ENCODE results near the gene CAP1.

DNA sequence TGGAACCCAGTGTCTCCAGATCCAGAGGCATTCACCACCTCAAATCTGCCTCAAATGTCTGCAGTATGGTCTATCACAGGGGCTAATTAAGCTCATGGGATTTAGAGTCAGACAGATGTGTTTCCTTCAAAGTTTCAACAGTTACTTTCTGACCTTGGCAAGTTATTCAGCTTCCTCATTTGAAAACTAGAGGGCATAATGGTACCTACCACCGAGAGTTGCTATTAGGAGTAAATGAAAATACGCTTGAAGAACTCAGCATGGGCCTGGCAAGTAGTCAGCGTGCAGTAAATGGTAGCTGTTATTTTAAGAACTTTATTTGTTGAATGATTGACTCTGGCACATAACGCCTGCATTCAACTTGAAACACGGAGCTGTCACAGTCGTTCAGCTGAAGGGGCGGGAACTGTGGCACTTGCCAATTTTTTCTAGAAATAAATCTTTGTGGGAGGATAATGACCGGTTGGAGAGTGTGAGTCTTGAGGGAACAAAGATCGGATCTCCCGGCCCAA is 1.2 kb upstream of the CAP1 start:
- TF ChIP-seq EZH2 (IDR thresholded peaks at IDR 0.05; ENCODE audit: insufficient read depth, poor library complexity, severe bottlenecking): no peak
- no peak for TF ChIP-seq EZH2phosphoT487 (IDR thresholded peaks at IDR 0.05; ENCODE audit: insufficient read depth, low read depth)
